Chondrocyte (in vitro differentiated cells): ENCODE data around the gene TRIM67. TPM values are rescaled to one million over a fixed set of nuclear protein-coding genes. Genes with fewer than 3 reads are reported as not detected.
A peak's percentile ranks its signal among the peaks of the same experiment; 100 is the strongest.

ENCODE experiments used
- DNase-seq: peaks from one replicate; pipeline ENCODE4 v3.0.0; 2021; ENCODE audit warnings: mixed read lengths, low spot score
- H3K27ac Mint-ChIP-seq: one replicate; pipeline ENCODE4 v1.8.0; 2021; ENCODE audit warnings: mild to moderate bottlenecking, moderate library complexity, mixed read lengths; ENCODE audit not compliant: unreplicated experiment
- H3K27me3 Mint-ChIP-seq: 2 replicates; pipeline ENCODE4 v1.8.0; 2021; ENCODE audit warnings: low read depth, mixed read lengths
- H3K36me3 Mint-ChIP-seq: 2 replicates; pipeline ENCODE4 v1.8.0; 2021; ENCODE audit warnings: low read depth, mixed read lengths
- H3K4me1 Mint-ChIP-seq: 2 replicates; pipeline ENCODE4 v1.8.0; 2021; ENCODE audit warnings: low read depth, mild to moderate bottlenecking, mixed read lengths
- H3K4me3 Mint-ChIP-seq: one replicate; pipeline ENCODE4 v1.8.0; 2021; ENCODE audit warnings: mild to moderate bottlenecking, moderate library complexity, mixed read lengths; ENCODE audit not compliant: unreplicated experiment
- H3K9me3 Mint-ChIP-seq: 2 replicates; pipeline ENCODE4 v1.8.0; 2021; ENCODE audit warnings: low read depth, mixed read lengths
- total RNA-seq: library from RNA; stranded (reverse); gene quantifications from 3 replicates; pipeline ENCODE4 v1.2.1, GENCODE V29; 2021
- TF ChIP-seq, protein P1 (sequence below): fragments of 200-600 bp; sonication (generic); IDR thresholded peaks from 2 replicates; pipeline ENCODE4 v1.5.0; 2021; ENCODE audit warnings: antibody characterized with exemption, mild to moderate bottlenecking, moderate library complexity

Gene TRIM67
- total RNA-seq, 1 donor from 2014 or later, result 1.2 TPM

GRCh38 chr1:231201375-231201978 is 39.6 kb downstream of the TRIM67 start:
- H3K27me3 Mint-ChIP-seq, result peaks cover 32% of the 10 kb centered on the region
- DNase-seq, result no peak

DNA sequence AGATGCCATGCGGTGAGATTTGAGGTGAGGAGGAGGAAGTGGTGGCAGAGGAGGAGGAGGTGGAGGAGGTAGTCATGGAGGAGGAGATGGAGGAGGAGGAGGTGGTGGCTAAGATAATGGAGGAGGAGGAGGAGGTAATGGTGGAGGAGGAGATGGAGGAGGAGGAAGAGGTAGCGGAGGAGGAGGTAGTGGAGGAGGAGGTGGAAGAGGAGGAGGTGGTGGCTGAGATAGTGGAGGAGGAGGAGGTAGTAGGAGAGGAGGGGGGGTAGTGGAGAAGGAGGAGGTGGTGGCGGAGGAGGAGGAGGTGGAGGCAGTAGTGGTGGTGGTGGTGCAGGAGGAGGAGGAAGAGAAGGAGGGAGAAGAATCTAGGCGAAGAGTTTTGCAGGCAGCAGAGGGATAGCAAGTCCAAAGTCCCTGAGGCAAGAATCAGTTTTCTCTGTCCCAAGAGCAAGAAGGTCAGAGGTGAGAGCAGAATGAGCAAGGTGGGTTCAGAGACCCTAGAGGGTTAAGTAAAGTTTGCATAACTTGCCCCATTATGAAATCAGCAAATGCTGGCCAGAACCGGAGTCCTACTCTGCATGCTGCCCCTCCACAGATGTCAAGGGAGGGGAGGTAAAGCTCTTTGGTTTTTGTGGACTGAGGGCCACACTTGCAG is 40.2 kb downstream of the TRIM67 start:
- H3K27me3 Mint-ChIP-seq, result peaks cover 32% of the 10 kb centered on the region
- H3K4me3 Mint-ChIP-seq, result no peak overlapping the region
- H3K27ac Mint-ChIP-seq, result no peak overlapping the region
- H3K9me3 Mint-ChIP-seq, result no peaks in the 10 kb centered on the region
- DNase-seq, result no peak
- TF ChIP-seq, protein P1, sequence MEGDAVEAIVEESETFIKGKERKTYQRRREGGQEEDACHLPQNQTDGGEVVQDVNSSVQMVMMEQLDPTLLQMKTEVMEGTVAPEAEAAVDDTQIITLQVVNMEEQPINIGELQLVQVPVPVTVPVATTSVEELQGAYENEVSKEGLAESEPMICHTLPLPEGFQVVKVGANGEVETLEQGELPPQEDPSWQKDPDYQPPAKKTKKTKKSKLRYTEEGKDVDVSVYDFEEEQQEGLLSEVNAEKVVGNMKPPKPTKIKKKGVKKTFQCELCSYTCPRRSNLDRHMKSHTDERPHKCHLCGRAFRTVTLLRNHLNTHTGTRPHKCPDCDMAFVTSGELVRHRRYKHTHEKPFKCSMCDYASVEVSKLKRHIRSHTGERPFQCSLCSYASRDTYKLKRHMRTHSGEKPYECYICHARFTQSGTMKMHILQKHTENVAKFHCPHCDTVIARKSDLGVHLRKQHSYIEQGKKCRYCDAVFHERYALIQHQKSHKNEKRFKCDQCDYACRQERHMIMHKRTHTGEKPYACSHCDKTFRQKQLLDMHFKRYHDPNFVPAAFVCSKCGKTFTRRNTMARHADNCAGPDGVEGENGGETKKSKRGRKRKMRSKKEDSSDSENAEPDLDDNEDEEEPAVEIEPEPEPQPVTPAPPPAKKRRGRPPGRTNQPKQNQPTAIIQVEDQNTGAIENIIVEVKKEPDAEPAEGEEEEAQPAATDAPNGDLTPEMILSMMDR, result no peak
- no peaks in the 10 kb centered on the region for H3K4me1 Mint-ChIP-seq
- peaks cover 12% of the 10 kb centered on the region for H3K36me3 Mint-ChIP-seq

More at GRCh38 chr1:231201375-231201978, 39.6 kb downstream of the TRIM67 start:
- Mint-ChIP-seq H3K27ac (no peak overlapping the region), H3K9me3 (no peaks in the 10 kb centered on the region), H3K4me1 (no peaks in the 10 kb centered on the region), H3K36me3 (peaks cover 12% of the 10 kb centered on the region), H3K4me3 (no peak overlapping the region)
- TF ChIP-seq, protein P1, result no peak

- Mint-ChIP-seq H3K36me3 (peaks cover 12% of the 10 kb centered on the region), H3K27ac (no peak overlapping the region), H3K4me3 (no peak overlapping the region), H3K9me3 (no peaks in the 10 kb centered on the region), H3K27me3 (peaks cover 28% of the 10 kb centered on the region), H3K4me1 (no peaks in the 10 kb centered on the region)
- DNase-seq, result no peak
- TF ChIP-seq, protein P1, result no peak
Observed at GRCh38 chr1:231203259-231204057, 41.6 kb downstream of the TRIM67 start.

DNA sequence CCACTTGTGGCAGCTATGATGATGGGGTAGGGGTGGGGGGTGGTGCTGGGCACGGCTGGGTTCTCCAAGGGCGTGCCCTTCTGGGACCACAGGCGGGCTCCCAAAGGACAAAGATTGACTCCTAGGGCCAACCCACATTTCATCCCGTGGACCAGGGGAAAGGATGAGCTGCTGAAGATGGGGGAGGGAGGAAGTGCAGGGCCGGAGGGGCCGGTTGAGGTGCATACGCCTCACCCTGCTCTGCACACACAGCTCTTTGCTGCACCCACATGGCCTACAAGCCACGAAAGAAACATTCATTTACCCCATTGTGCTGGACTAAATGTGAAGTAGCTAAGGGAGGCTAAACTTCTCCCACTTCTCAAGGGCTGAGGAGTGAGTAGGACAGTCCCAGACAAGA is 45.0 kb downstream of the TRIM67 start:
- TF ChIP-seq, protein P1, result peak; percentile 71
- H3K27me3 Mint-ChIP-seq, result peaks cover 10% of the 10 kb centered on the region
- DNase-seq, result no peak
- H3K9me3 Mint-ChIP-seq, result no peaks in the 10 kb centered on the region
- H3K4me1 Mint-ChIP-seq, result peaks cover 2% of the 10 kb centered on the region
- peaks cover 7% of the 10 kb centered on the region for H3K36me3 Mint-ChIP-seq
- no peak overlapping the region for H3K4me3 Mint-ChIP-seq
- H3K27ac Mint-ChIP-seq, result no peak overlapping the region

DNA sequence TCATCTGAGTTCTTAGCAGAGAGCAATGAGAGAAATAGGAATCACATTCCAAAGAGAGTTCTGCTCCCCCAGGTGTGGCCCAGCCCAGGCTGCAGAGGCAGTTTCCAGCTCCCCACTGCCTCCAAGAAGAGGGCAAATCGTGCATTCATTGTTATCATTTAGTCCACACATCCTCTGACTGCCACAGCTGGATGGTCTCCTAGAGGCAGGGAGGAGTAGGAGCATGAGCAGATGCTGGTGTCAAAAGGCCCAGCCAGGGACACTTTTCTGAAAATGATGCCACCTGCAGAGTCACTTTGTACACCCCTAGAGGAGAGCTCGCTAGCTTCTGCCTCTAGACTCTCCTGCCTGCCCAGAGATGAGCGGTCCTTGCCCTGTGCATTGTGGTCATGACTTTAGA is 45.6 kb downstream of the TRIM67 start:
- DNase-seq, result no peak
- Mint-ChIP-seq H3K4me3 (no peak overlapping the region), H3K27ac (no peak overlapping the region), H3K4me1 (peaks cover 2% of the 10 kb centered on the region), H3K27me3 (peaks cover 11% of the 10 kb centered on the region), H3K9me3 (no peaks in the 10 kb centered on the region), H3K36me3 (peaks cover 7% of the 10 kb centered on the region)
- TF ChIP-seq, protein P1, result no peak
